Type B pancreatic cell (in vitro differentiated cells): ENCODE results near the gene CDH1. TPM values are rescaled to one million over a fixed set of nuclear protein-coding genes. Genes with fewer than 3 reads are reported as not detected.

ENCODE experiments used
- DNase-seq: peaks from one replicate; pipeline ENCODE4 v3.0.0; 2021; ENCODE audit warnings: mixed read lengths; ENCODE audit not compliant: unreplicated experiment; ENCODE audit errors: extremely low spot score
- H3K27ac Mint-ChIP-seq: 2 replicates; pipeline ENCODE4 v1.8.0; 2021; ENCODE audit warnings: mild to moderate bottlenecking, mixed read lengths
- H3K27me3 Mint-ChIP-seq: 2 replicates; pipeline ENCODE4 v1.8.0; 2021; ENCODE audit warnings: mixed read lengths
- H3K36me3 Mint-ChIP-seq: 2 replicates; pipeline ENCODE4 v1.8.0; 2021; ENCODE audit warnings: mixed read lengths
- H3K4me1 Mint-ChIP-seq: one replicate; pipeline ENCODE4 v1.8.0; 2021; ENCODE audit warnings: mixed read lengths; ENCODE audit not compliant: unreplicated experiment
- H3K4me3 Mint-ChIP-seq: 2 replicates; pipeline ENCODE4 v1.8.0; 2021; ENCODE audit warnings: mild to moderate bottlenecking, mixed read lengths
- H3K9me3 Mint-ChIP-seq: 2 replicates; pipeline ENCODE4 v1.8.0; 2021; ENCODE audit warnings: mixed read lengths
- total RNA-seq: library from RNA; stranded (reverse); gene quantifications from 2 replicates; pipeline ENCODE4 v1.2.1, GENCODE V29; 2021; ENCODE audit warnings: low replicate concordance
- TF ChIP-seq, protein P1 (sequence below): fragments of 200-600 bp; sonication (generic); conservative IDR thresholded peaks from 2 replicates; pipeline ENCODE4 v1.5.0; 2021; ENCODE audit warnings: antibody characterized with exemption, mild to moderate bottlenecking

CDH1 gene
- total RNA-seq, 1 donor from 2014 or later, result 190 TPM

DNA sequence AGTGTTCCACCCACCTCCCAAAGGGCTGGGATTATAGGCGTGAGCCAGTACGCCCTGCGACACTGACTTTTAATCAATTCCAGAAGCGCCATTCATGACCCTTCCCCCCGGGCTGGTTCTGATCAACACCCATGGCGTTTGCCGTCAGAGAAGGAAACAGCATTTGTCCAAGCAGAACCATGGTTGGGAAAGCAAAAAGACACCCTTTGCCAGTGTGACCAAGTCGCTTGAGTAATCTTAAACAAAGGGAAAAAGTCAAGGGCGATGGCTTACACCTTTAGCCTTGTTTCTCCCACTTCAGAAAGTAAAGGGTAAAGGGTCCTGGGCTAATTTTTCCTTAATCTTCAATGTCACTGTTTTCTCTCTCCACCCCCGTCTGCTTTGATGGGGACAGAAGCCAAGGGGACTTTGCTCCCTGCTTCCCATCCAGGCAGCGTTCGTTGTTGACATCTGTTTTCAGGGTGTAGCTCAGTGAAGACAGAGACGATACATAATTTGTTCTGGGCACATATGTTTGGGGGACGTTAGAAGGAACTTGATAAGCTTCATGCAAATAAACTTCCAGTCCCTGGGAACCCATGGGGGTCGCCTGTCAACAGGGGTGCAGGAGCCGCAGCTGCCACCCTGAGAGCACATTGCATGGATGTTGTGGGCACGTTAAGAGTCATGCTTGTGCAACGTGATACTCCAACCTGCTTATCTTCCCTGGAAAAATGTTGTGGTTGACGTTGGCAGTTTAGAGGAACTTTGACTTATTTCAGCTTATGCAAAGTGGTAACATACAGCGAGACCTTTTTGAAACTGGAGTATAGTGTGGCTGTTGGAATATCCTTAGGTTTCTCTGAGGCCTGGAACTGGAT is 55.6 kb downstream of the CDH1 start:
- Mint-ChIP-seq H3K27ac (peak overlapping the region; percentile 79), H3K36me3 (peaks cover 8% of the 10 kb centered on the region), H3K4me1 (peaks cover 30% of the 10 kb centered on the region), H3K4me3 (peak overlapping the region; percentile 26), H3K27me3 (no peaks in the 10 kb centered on the region), H3K9me3 (no peaks in the 10 kb centered on the region)
- DNase-seq, result no peak
- TF ChIP-seq, protein P1, sequence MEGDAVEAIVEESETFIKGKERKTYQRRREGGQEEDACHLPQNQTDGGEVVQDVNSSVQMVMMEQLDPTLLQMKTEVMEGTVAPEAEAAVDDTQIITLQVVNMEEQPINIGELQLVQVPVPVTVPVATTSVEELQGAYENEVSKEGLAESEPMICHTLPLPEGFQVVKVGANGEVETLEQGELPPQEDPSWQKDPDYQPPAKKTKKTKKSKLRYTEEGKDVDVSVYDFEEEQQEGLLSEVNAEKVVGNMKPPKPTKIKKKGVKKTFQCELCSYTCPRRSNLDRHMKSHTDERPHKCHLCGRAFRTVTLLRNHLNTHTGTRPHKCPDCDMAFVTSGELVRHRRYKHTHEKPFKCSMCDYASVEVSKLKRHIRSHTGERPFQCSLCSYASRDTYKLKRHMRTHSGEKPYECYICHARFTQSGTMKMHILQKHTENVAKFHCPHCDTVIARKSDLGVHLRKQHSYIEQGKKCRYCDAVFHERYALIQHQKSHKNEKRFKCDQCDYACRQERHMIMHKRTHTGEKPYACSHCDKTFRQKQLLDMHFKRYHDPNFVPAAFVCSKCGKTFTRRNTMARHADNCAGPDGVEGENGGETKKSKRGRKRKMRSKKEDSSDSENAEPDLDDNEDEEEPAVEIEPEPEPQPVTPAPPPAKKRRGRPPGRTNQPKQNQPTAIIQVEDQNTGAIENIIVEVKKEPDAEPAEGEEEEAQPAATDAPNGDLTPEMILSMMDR, result no peak

DNA sequence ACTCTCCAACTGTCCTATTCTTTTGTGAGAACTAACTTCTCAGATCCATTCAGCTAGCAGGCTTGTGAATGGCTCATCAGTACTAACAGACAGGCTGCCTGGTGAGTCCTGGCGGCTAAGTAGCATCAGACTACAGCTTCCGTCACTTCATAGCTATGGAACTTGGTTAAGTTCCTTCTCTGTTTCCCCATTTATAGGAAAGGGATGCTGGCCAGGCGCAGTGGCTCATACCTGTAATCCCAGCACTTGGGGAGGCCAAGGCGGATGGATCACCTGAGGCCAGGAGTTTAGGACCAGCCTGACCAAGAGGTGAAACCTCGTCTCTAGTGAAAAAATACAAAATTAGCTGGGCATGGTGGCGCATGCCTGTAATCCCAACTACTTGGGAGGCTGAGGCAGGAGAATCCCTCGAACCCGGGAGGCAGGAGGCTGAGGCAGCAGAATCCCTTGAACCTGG is 56.3 kb downstream of the CDH1 start:
- H3K36me3 Mint-ChIP-seq, result peaks cover 7% of the 10 kb centered on the region
- no peaks in the 10 kb centered on the region for H3K27me3 Mint-ChIP-seq
- H3K4me1 Mint-ChIP-seq, result peaks cover 35% of the 10 kb centered on the region
- H3K4me3 Mint-ChIP-seq, result no peak overlapping the region
- peak overlapping the region; percentile 79 for H3K27ac Mint-ChIP-seq
- DNase-seq, result no peak
- H3K9me3 Mint-ChIP-seq, result no peaks in the 10 kb centered on the region
- TF ChIP-seq, protein P1, result no peak

DNA sequence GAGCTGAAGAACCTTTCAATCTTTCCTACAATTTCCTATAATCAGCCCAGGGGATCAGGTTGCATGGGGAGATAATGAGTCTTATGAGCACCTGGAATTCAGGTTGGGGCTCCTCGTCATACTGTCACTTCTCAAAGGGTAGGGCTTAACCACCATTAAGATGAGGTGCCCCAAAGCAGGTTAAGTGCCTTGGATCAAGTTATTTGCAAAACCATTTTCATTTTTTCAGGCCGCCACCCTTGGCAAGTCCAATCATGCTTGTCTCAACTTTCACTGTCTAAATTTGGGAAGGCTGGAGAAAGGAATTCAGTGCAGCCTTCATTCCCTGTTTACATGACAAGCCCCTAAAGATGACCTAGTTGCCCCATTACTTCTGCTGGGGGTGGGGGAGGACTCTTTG is 61.3 kb downstream of the CDH1 start:
- Mint-ChIP-seq H3K27ac (peak overlapping the region; percentile 90), H3K4me3 (peak overlapping the region; percentile 27), H3K27me3 (no peaks in the 10 kb centered on the region), H3K4me1 (peaks cover 23% of the 10 kb centered on the region), H3K9me3 (no peaks in the 10 kb centered on the region), H3K36me3 (peaks cover 4% of the 10 kb centered on the region)
- TF ChIP-seq, protein P1, result no peak
- no peak for DNase-seq

- TF ChIP-seq, protein P1, result peak; percentile 80
- Mint-ChIP-seq H3K27ac (peak overlapping the region; percentile 78), H3K4me1 (peaks cover 23% of the 10 kb centered on the region), H3K27me3 (no peaks in the 10 kb centered on the region), H3K4me3 (peak overlapping the region; percentile 53), H3K36me3 (peaks cover 8% of the 10 kb centered on the region), H3K9me3 (no peaks in the 10 kb centered on the region)
- peak; percentile 76 for DNase-seq
These were observed 63.3 kb downstream of the CDH1 start for GRCh38 chr16:68800257-68800875.

DNA sequence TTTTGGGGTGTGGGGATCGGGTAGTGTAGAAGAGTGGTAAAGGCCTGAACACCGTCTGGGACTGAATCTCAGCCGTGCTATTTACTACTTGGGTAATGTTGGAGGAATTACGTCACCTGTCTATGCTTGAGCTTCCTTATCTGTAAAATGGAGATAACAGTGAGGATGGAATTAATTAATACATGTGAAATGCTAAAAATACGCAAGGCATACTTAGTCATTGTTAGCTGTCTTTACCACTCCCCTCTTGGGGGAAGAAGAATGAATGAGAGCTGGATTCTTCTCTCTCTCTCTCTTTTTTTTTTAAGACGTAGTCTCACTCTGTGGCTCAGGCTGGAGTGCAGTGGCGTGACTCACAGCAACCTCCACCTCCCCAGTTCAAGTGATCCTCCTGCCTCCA is 65.1 kb downstream of the CDH1 start:
- Mint-ChIP-seq H3K27ac (peak overlapping the region; percentile 15), H3K4me3 (no peak overlapping the region), H3K36me3 (peaks cover 8% of the 10 kb centered on the region), H3K9me3 (no peaks in the 10 kb centered on the region), H3K27me3 (no peaks in the 10 kb centered on the region), H3K4me1 (peaks cover 23% of the 10 kb centered on the region)
- no peak for DNase-seq
- TF ChIP-seq, protein P1, result no peak
